Activated CD4-positive, alpha-beta T cell treated with anti-CD3 and anti-CD28 coated beads, Interleukin-2, amount 10 ng/mL, durations not matched to agents 7 days and 5 days (primary cell): ENCODE measurements around the gene DERL2. TPM values are rescaled to one million over a fixed set of nuclear protein-coding genes. Genes with fewer than 3 reads are reported as not detected.

ENCODE experiments used
- CTCF ChIA-PET: fragments of 350-600 bp; sonication (Branson Sonifier 250); formaldehyde crosslinking; loops from one replicate; lab custom pipeline; 2021; ENCODE audit warnings: antibody characterized with exemption; lab: Charles Lee
- POLR2A ChIA-PET: fragments of 350-600 bp; sonication (Branson Sonifier 250); formaldehyde crosslinking; loops from one replicate; lab custom pipeline; 2021; ENCODE audit warnings: antibody characterized with exemption; lab: Charles Lee
- DNase-seq: peaks from one replicate; pipeline ENCODE4 v3.0.0-alpha.2; 2020
- H3K27ac Mint-ChIP-seq: one replicate; pipeline ENCODE4 v1.8.0; 2021; ENCODE audit warnings: mild to moderate bottlenecking, moderate library complexity, mixed read lengths
- H3K27me3 Mint-ChIP-seq: one replicate; pipeline ENCODE4 v1.8.0; 2021; ENCODE audit warnings: mixed read lengths
- H3K36me3 Mint-ChIP-seq: one replicate; pipeline ENCODE4 v1.8.0; 2021; ENCODE audit warnings: low read depth, mixed read lengths
- H3K4me1 Mint-ChIP-seq: one replicate; pipeline ENCODE4 v1.8.0; 2021; ENCODE audit warnings: mixed read lengths
- H3K4me3 Mint-ChIP-seq: one replicate; pipeline ENCODE4 v1.8.0; 2021; ENCODE audit warnings: mild to moderate bottlenecking, moderate library complexity, mixed read lengths
- H3K9me3 Mint-ChIP-seq: one replicate; pipeline ENCODE4 v1.8.0; 2021; ENCODE audit warnings: mixed read lengths
- total RNA-seq, 2 experiments: library from RNA; stranded (reverse); gene quantifications; one replicate each; pipeline ENCODE4 v1.2.3, GENCODE V29; 2021

DERL2 gene
- total RNA-seq, 2 experiments from 2014 or later: 70.3 to 85.1 TPM

DNA sequence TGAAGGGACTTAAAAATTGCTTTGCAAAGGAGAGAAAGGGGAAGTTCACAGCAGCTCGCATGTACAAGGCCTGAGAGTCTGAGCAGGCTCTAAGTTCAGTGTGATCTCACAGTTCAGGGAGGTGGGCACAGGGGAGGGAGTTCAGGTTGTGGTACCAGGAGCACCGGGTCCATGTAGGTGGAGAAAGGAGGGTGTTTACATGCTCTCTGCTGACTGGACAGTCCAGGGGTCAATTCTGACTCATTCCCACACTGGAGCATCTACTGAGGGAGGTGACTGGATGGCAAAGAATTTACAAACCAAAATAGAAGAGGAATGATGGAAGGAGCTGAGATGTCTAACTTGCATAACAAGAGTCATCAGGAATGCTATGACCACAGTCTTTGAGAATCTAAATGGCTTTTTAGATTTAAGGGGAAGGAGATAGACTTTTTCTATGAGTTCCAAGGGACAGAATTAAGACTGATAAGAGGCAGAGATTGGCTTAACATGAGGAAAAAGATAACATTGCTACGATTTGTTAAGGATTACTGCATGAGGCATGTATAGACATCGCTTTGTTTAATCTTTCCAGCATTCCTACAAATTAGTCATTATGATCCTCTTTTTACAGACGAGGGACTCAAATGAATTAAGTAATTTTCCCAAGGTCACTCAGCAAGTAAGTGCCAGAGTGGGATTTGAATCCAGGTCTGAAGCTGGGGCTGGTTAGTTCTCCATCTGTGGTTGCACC is 30.2 kb upstream of the DERL2 start:
- CTCF ChIA-PET: interaction anchor here (1.4 kb wide), 1 partner anchor 11 kb away, joined by 3 read pairs; no protein-coding TSS in a partner anchor
- Mint-ChIP-seq H3K9me3 (no peaks in the 10 kb centered on the region), H3K4me3 (no peak overlapping the region), H3K27ac (no peak overlapping the region), H3K4me1 (peaks cover 32% of the 10 kb centered on the region), H3K36me3 (peaks cover 72% of the 10 kb centered on the region), H3K27me3 (no peaks in the 10 kb centered on the region)
- DNase-seq: no peak
- POLR2A ChIA-PET: no interaction called here

GRCh38 chr17:5514976-5515375 is 29.0 kb upstream of the DERL2 start:
- POLR2A ChIA-PET: no interaction called here
- no peak for DNase-seq

GRCh38 chr17:5513628-5514027 is 27.6 kb upstream of the DERL2 start:
- peak; percentile 56 for DNase-seq
- Mint-ChIP-seq H3K36me3 (peaks cover 77% of the 10 kb centered on the region), H3K4me1 (peaks cover 32% of the 10 kb centered on the region), H3K4me3 (no peak overlapping the region), H3K9me3 (no peaks in the 10 kb centered on the region), H3K27me3 (no peaks in the 10 kb centered on the region), H3K27ac (peak overlapping the region; percentile 66)
- CTCF ChIA-PET: no interaction called here
- POLR2A ChIA-PET: no interaction called here

More at GRCh38 chr17:5514976-5515375, 29.0 kb upstream of the DERL2 start:
- Mint-ChIP-seq H3K36me3 (peaks cover 69% of the 10 kb centered on the region), H3K27me3 (no peaks in the 10 kb centered on the region), H3K4me3 (no peak overlapping the region), H3K9me3 (no peaks in the 10 kb centered on the region), H3K4me1 (peaks cover 32% of the 10 kb centered on the region), H3K27ac (no peak overlapping the region)
- CTCF ChIA-PET: interaction anchor here (0.6 kb wide), 1 partner anchor 201 kb away, joined by 4 read pairs; no protein-coding TSS in a partner anchor

DNA sequence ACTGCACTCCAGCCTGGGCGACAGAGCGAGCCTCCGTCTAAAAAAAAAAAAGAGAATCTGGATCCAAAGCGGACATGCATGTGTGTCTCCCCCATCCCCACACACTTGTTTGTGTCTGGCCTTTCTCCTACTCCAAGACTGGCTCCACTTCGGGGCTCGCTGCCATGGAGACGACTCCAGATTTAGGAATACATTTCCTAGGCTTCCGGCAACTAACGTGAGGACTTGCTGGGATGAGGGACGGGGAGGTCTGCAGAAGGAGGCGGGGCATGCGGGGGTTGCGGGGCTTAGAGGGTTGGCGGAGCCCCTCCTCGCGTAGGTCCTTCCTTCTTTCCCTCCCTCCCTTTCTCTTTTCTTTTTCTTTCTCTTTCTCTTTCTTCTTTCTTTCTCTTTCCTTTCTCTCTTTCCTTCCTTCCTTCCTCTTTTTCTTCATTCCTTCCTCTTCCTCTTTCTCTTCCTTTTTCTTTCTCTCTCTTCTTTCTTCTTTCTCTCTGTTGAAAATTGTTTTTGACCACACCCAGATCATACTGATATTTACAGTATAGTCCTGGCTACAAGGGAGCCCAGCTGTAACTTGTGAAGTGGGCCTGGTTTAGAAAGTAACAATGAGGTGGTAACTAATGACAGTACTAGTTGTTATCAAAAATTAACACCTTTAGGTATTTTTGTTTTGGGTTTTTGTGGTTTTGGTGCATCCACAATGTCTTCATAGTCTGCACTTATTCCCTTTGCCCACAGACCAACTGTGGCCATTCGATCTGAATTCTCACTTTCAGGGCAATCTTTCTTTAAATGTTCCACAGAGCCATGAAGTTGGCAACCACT is 25.6 kb upstream of the DERL2 start:
- Mint-ChIP-seq H3K4me3 (no peak overlapping the region), H3K36me3 (peaks cover 65% of the 10 kb centered on the region), H3K27ac (no peak overlapping the region), H3K27me3 (no peaks in the 10 kb centered on the region), H3K4me1 (peaks cover 32% of the 10 kb centered on the region), H3K9me3 (no peaks in the 10 kb centered on the region)
- CTCF ChIA-PET: interaction anchor here (0.6 kb wide), 1 partner anchor 45 kb away, joined by 5 read pairs; no protein-coding TSS in a partner anchor
- POLR2A ChIA-PET: no interaction called here
- DNase-seq: no peak

DNA sequence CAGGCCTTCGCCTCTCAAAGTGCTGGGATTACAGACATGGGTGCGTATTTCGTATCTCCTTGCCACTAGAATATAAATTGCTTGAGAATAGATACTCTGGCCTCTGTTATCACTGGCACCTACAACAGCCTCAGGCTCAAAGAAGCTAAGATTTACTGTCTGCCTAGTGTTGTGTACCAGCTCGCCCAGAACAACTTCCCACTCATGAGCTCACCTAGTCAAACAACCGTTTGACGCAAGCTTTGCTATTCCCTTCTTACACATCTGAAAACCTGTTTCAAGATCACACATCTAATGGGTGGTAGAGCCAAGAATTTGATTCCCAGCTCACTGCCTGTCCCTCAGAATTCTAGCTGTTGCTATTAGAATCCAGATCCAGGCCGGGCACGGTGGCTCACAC is 24.8 kb upstream of the DERL2 start:
- Mint-ChIP-seq H3K27ac (no peak overlapping the region), H3K9me3 (no peaks in the 10 kb centered on the region), H3K4me3 (no peak overlapping the region), H3K4me1 (peaks cover 32% of the 10 kb centered on the region), H3K36me3 (peaks cover 58% of the 10 kb centered on the region), H3K27me3 (no peaks in the 10 kb centered on the region)
- CTCF ChIA-PET: no interaction called here
- POLR2A ChIA-PET: no interaction called here
- DNase-seq: no peak

DNA sequence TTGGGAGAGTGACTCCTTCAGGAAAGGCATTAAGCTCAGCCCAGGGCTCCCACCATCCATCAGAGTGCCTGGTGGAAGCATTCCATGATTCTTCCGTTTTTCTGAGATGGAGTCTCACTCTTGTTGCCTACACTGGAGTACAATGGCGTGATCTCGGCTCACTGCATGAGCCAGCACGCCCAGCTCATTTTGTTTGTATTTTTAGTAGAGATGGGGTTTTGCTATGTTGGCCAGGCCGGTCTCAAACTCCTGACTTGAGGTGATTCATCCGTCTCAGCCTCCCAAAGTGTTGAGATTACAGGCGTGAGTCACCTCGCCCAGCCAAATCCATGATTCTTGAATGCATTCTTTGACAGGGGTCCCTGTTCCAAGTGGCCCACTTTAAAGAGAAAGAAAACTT is 23.5 kb upstream of the DERL2 start:
- Mint-ChIP-seq H3K36me3 (peaks cover 46% of the 10 kb centered on the region), H3K9me3 (no peaks in the 10 kb centered on the region), H3K4me1 (peaks cover 28% of the 10 kb centered on the region), H3K27ac (no peak overlapping the region), H3K27me3 (no peaks in the 10 kb centered on the region), H3K4me3 (no peak overlapping the region)
- ChIA-PET CTCF (interaction anchor here (0.8 kb wide), 1 partner anchor 56 kb away, joined by 3 read pairs; no protein-coding TSS in a partner anchor), POLR2A (no interaction called here)
- DNase-seq: no peak

DNA sequence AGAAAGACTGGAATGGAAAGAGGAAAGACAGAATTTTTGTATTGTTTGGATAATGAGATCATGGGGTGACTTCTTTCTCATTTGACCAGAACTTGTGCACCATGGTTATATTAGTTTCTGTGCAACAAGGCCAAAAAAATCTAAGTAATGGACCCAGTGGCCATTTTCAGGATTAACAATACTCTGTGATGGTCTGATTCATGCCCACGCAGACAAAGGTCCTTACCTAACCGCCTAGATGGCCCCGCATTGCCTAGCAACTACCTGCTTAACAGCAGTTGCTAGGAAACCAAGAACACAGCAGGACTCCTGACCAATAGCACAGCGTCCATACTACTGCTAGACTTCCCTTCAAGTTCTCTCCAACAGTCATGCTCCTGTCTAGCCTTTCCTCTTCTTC is 22.8 kb upstream of the DERL2 start:
- no peaks in the 10 kb centered on the region for H3K9me3 Mint-ChIP-seq

GRCh38 chr17:5506307-5506706 is 20.3 kb upstream of the DERL2 start:
- Mint-ChIP-seq H3K9me3 (no peaks in the 10 kb centered on the region), H3K4me1 (peaks cover 4% of the 10 kb centered on the region), H3K27me3 (no peaks in the 10 kb centered on the region), H3K36me3 (peaks cover 35% of the 10 kb centered on the region), H3K4me3 (no peak overlapping the region), H3K27ac (no peak overlapping the region)
- ChIA-PET POLR2A (no interaction called here), CTCF (no interaction called here)
- no peak for DNase-seq

More for the DNA sequence above, 22.8 kb upstream of the DERL2 start:
- ChIA-PET POLR2A (no interaction called here), CTCF (no interaction called here)
- Mint-ChIP-seq H3K4me1 (peaks cover 22% of the 10 kb centered on the region), H3K36me3 (peaks cover 44% of the 10 kb centered on the region), H3K27ac (no peak overlapping the region), H3K4me3 (no peak overlapping the region), H3K27me3 (no peaks in the 10 kb centered on the region)
- no peak for DNase-seq

- Mint-ChIP-seq H3K27me3 (no peaks in the 10 kb centered on the region), H3K4me3 (no peak overlapping the region), H3K27ac (no peak overlapping the region), H3K4me1 (peaks cover 18% of the 10 kb centered on the region), H3K36me3 (peaks cover 31% of the 10 kb centered on the region), H3K9me3 (no peaks in the 10 kb centered on the region)
- ChIA-PET CTCF (interaction anchor here (1.1 kb wide), 1 partner anchor 22 kb away, joined by 4 read pairs; no protein-coding TSS in a partner anchor), POLR2A (no interaction called here)
- no peak for DNase-seq
Measured at GRCh38 chr17:5502552-5502951, 16.6 kb upstream of the DERL2 start.

- no peak overlapping the region for H3K27ac Mint-ChIP-seq
- H3K36me3 Mint-ChIP-seq: peaks cover 29% of the 10 kb centered on the region
- no peaks in the 10 kb centered on the region for H3K27me3 Mint-ChIP-seq
- no peak for DNase-seq
- ChIA-PET CTCF (no interaction called here), POLR2A (interaction anchor here (1.4 kb wide), 1 partner anchor 15 kb away, joined by 3 read pairs; the partner anchor contains the start of genes DERL2 and MIS12)
- H3K4me3 Mint-ChIP-seq: peak overlapping the region; percentile 56
- peaks cover 18% of the 10 kb centered on the region for H3K4me1 Mint-ChIP-seq
- H3K9me3 Mint-ChIP-seq: no peaks in the 10 kb centered on the region
Measured at GRCh38 chr17:5501685-5502084, 15.7 kb upstream of the DERL2 start.

DNA sequence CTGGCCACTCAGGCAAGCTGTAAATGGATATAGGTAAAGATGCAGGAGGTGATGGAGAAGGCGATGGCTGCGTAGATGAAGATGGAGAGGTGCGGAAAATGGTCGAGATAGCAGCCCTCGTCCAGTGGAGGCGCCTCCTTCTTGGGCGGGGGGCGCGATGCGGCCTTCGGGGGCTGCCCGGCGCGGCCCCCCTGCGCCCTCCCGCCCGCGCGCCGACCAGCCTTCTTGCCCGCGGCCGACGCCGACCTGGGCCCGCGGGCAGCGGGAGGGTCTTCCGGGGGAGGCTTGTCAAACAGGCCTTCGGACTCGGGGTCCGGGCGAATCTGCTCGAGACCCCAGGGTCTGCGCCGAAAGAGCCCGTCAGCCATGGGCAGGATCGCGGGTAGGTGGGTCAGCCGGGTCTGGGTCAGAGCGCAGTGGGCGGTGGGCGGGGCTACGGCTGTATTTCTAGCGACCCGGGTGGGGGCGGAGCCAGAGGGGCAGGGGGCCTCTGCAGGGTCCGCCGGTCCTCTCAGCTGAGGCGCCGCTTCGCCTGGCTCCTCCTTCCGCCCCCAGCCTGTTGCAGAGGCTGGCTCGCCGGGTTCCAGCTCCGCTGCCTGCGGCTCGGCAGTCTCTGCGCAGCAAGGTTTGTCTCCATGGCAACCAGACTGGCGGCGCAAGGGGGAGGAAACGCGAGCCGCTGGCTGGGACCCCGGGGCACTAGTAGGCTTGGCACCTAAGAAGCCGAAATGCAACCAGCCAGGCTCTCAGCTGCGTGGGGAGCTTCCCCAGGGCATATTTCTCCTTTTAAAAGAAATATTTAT is 14.8 kb upstream of the DERL2 start:
- ChIA-PET POLR2A (interaction anchor here (0.6 to 1.4 kb wide), 3 partner anchors 14 to 402 kb away, joined by 3 to 13 read pairs (median 3); partner anchors contain the start of genes DERL2, MIS12 and NLRP1), CTCF (no interaction called here)

GRCh38 chr17:5500247-5500588 is 14.2 kb upstream of the DERL2 start:
- peaks cover 29% of the 10 kb centered on the region for H3K36me3 Mint-ChIP-seq
- H3K27ac Mint-ChIP-seq: peak overlapping the region; percentile 46
- peak overlapping the region; percentile 82 for H3K4me3 Mint-ChIP-seq
- ChIA-PET POLR2A (interaction anchor here (1.4 kb wide), 1 partner anchor 14 kb away, joined by 3 read pairs; the partner anchor contains the start of genes DERL2 and MIS12), CTCF (no interaction called here)
- H3K9me3 Mint-ChIP-seq: no peaks in the 10 kb centered on the region
- no peak for DNase-seq
- H3K4me1 Mint-ChIP-seq: peaks cover 18% of the 10 kb centered on the region
- H3K27me3 Mint-ChIP-seq: no peaks in the 10 kb centered on the region

More for the DNA sequence above, 14.8 kb upstream of the DERL2 start:
- Mint-ChIP-seq H3K4me3 (peak overlapping the region; percentile 82), H3K4me1 (peaks cover 18% of the 10 kb centered on the region), H3K27ac (peak overlapping the region; percentile 46), H3K36me3 (peaks cover 29% of the 10 kb centered on the region), H3K27me3 (no peaks in the 10 kb centered on the region), H3K9me3 (no peaks in the 10 kb centered on the region)
- peak; percentile 82 for DNase-seq
